HG03354 (cell line): ENCODE results near the gene CFAP74.

ENCODE experiments used
- ATAC-seq: cut with Tn5 transposase; IDR thresholded peaks from one replicate; pipeline ENCODE4 v1.9.1; 2021; ENCODE audit warnings: mild to moderate bottlenecking; ENCODE audit not compliant: unreplicated experiment, poor library complexity, severe bottlenecking

Gene CFAP74

GRCh38 chr1:1921901-1922701, 81.5 kb downstream of the CFAP74 start:
- no peak for ATAC-seq

GRCh38 chr1:1921459-1921862, 82.1 kb downstream of the CFAP74 start:
- no peak for ATAC-seq

- no peak for ATAC-seq
Measured at GRCh38 chr1:1920608-1921458, 82.8 kb downstream of the CFAP74 start.

- no peak for ATAC-seq
Measured at GRCh38 chr1:1920057-1920607, 83.5 kb downstream of the CFAP74 start.

- ATAC-seq, result peak; percentile 79
Measured at GRCh38 chr1:1919304-1920056, 84.1 kb downstream of the CFAP74 start.

GRCh38 chr1:1918901-1919303, 84.7 kb downstream of the CFAP74 start, which contains the start of gene TMEM52:
Gene TMEM52 (minus strand): TSS chr1:1919279. CDS start chr1:1919265, 14 bp downstream.
- peak; percentile 33 for ATAC-seq

- no peak for ATAC-seq
Measured at GRCh38 chr1:1917995-1918900, 85.3 kb downstream of the CFAP74 start.

- no peak for ATAC-seq
Measured at GRCh38 chr1:1917304-1917976, 86.1 kb downstream of the CFAP74 start.

GRCh38 chr1:1916851-1917251, 86.7 kb downstream of the CFAP74 start:
- no peak for ATAC-seq

GRCh38 chr1:1915911-1916840, 87.4 kb downstream of the CFAP74 start:
- ATAC-seq, result no peak

- ATAC-seq, result no peak
Measured at GRCh38 chr1:1914971-1915692, 88.5 kb downstream of the CFAP74 start, which contains the start of gene CALML6. Gene CALML6 (plus strand): TSS chr1:1915260. CDS start chr1:1915281, 21 bp downstream.

GRCh38 chr1:1914101-1914970, 89.2 kb downstream of the CFAP74 start:
- no peak for ATAC-seq

GRCh38 chr1:1911350-1912041, 92.1 kb downstream of the CFAP74 start:
- no peak for ATAC-seq

- ATAC-seq, result no peak
Measured at GRCh38 chr1:1910651-1911331, 92.8 kb downstream of the CFAP74 start.
